ENCODE measurements around the gene TMPRSS6.

Gene TMPRSS6

GRCh38 chr22:37100589-37101127, 8.9 kb downstream of the TMPRSS6 start:
- H3K4me3 ChIP-seq (replicated peaks in 1 of 2; ENCODE audit: low read depth in 2 of 2, low read length in 2 of 2): no peak overlapping the region
- DNase-seq (ENCODE audit: low read depth in 2 of 2): no peak
- no peak for TF ChIP-seq CTCF (IDR thresholded peaks at IDR 0.05; ENCODE audit: low read depth, low read length)

GRCh38 chr22:37098976-37099591, 10.4 kb downstream of the TMPRSS6 start:
- no peak overlapping the region for H3K4me3 ChIP-seq (replicated peaks in 1 of 2; ENCODE audit: low read depth in 2 of 2, low read length in 2 of 2)
- TF ChIP-seq CTCF (IDR thresholded peaks at IDR 0.05; ENCODE audit: low read depth, low read length): no peak
- DNase-seq (ENCODE audit: low read depth in 2 of 2): no peak

GRCh38 chr22:37097346-37097745, 12.2 kb downstream of the TMPRSS6 start:
- H3K4me3 ChIP-seq (replicated peaks in 1 of 2; ENCODE audit: low read depth in 2 of 2, low read length in 2 of 2): no peak overlapping the region
- no peak for TF ChIP-seq CTCF (IDR thresholded peaks at IDR 0.05; ENCODE audit: low read depth, low read length)
- no peak for DNase-seq (ENCODE audit: low read depth in 2 of 2)

- TF ChIP-seq CTCF (IDR thresholded peaks at IDR 0.05; ENCODE audit: low read depth, low read length): no peak
- H3K4me3 ChIP-seq (replicated peaks in 1 of 2; ENCODE audit: low read depth in 2 of 2, low read length in 2 of 2): no peak overlapping the region
- DNase-seq (ENCODE audit: low read depth in 2 of 2): no peak
Measured at GRCh38 chr22:37095113-37095512, 14.4 kb downstream of the TMPRSS6 start.

- TF ChIP-seq CTCF (IDR thresholded peaks at IDR 0.05; ENCODE audit: low read depth, low read length): no peak
- no peak overlapping the region for H3K4me3 ChIP-seq (replicated peaks in 1 of 2; ENCODE audit: low read depth in 2 of 2, low read length in 2 of 2)
- DNase-seq (ENCODE audit: low read depth in 2 of 2): no peak
Measured at GRCh38 chr22:37094239-37094638, 15.3 kb downstream of the TMPRSS6 start.

- DNase-seq (ENCODE audit: low read depth in 2 of 2): no peak
- H3K4me3 ChIP-seq (replicated peaks in 1 of 2; ENCODE audit: low read depth in 2 of 2, low read length in 2 of 2): no peak overlapping the region
- TF ChIP-seq CTCF (IDR thresholded peaks at IDR 0.05; ENCODE audit: low read depth, low read length): no peak
Measured at GRCh38 chr22:37092997-37093396, 16.5 kb downstream of the TMPRSS6 start.

GRCh38 chr22:37091994-37092393, 17.5 kb downstream of the TMPRSS6 start:
- DNase-seq (ENCODE audit: low read depth in 2 of 2): no peak
- no peak overlapping the region for H3K4me3 ChIP-seq (replicated peaks in 1 of 2; ENCODE audit: low read depth in 2 of 2, low read length in 2 of 2)
- no peak for TF ChIP-seq CTCF (IDR thresholded peaks at IDR 0.05; ENCODE audit: low read depth, low read length)
